Measurements from ENCODE around the gene ANKRD11.
"Not testable (repeated sequence)": the region's sequence is repeated elsewhere in the genome, so short reads cannot be mapped to it uniquely, and the experiment has no call there.

Gene ANKRD11

DNA sequence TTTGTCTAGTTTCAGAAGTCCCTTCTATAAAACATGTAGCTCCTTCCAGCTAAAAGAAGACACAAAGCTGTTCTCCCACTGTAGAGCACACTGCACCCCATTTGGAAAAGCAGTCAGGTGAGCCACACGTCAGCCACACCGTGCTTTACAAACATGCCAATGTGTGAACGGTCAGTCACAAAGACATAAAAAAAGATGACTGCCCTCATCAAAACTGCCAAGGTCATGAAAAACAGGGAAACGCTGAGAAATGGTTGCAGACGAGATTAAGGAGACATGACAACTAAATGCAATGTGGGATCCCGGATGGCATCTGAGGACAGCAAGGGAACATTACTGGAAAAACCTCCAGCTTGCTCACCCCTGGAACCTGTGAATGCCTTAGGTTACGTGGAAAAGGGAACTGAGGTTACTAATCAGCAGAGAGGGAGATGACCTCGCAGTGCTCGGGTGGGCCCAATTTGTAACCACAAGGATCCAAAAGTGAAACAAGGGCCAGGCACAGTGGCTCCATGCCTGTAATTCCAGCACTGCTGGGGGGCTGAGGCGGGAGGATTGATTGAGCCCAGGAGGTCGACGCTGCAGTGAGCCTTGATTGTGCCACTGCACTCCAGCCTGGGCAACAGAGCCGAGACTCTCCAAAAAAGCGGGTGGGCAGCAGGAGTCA lies 8.1 kb downstream of the ANKRD11 start:
- DNase-seq (ENCODE audit: low read depth in 3 of 3, low spot score in 1 of 3) = no peak

DNA sequence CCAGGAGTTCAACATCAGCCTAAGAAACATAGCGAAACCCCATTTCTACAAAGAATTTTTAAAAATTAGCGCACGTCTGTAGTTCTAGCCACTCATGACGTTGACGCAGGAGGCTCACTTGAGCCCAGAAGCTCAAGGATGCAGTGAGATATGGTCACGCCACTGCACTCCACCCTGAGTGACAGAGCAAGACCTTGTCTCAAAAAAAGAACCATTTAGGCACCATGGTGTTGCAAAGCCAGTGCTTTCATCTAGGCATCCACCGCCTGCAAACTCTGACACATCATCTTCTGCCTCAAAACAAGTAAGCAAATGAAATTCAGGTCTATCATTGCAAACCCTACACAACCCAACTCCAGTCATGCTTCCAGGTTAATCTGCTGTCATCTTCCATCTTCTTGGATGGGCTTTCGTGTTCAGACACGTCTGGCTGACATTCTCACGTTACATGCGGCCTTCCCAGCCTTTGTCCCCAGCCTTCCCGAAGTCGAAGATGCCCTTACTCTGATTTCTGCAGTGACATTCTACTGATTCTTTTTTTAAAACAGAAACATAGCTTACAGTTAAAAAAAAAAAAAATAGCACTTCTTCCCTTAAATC lies 8.9 kb downstream of the ANKRD11 start:
- DNase-seq (ENCODE audit: low read depth in 3 of 3, low spot score in 1 of 3) = no peak

DNA sequence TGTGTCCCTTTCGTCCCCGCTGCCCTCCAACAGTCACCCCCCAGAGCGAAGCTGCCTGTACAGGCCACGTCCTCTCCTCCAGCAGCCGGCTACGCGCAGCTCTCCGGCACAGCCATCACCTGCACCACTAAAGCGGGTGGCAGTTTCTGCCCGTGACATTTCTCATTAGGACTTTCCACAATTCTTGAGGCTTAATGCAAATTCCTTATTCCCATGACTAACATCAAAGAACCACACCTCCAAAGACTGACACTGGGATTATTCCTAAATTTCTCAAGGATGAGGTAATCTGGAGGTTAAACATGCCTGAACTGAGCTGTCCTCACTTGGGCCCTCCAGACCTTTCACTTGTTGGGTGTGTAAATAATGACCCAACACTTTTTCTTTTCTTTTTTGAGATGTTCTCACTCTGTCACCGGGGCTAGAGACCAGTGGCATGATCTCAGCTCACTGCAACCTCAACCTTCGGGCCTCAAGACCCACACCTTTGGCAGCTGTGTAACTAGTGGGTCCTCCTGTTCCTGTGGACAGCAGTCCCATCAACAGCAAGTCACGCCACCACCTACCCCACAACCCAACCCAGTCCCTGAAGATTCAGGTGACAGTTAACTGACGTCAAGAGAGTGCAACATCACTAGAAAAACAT lies 11.7 kb downstream of the ANKRD11 start:
- DNase-seq (ENCODE audit: low read depth in 3 of 3, low spot score in 1 of 3) = no peak

DNA sequence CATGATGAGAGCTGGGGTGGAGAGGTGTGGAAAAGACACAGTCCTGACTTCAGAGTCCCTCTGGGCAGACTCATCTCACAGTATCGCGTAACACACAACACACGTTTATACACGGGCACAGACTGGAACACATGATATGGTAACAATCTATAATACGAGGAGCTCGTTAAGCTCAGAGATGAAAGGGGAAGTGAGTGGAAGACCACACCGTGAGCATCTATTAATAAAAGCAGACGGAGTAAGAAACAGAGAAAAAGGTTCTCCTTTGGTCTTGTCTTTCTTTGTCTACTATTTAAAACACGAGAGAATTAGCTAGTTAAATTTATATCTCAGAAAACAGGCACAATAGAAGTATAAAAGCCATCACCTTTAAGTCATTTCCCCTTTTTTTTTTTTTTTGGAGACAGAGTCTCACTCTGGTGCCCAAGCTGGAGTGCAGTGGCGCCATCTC lies 13.5 kb downstream of the ANKRD11 start:
- DNase-seq (ENCODE audit: low read depth in 3 of 3, low spot score in 1 of 3) = no peak

DNA sequence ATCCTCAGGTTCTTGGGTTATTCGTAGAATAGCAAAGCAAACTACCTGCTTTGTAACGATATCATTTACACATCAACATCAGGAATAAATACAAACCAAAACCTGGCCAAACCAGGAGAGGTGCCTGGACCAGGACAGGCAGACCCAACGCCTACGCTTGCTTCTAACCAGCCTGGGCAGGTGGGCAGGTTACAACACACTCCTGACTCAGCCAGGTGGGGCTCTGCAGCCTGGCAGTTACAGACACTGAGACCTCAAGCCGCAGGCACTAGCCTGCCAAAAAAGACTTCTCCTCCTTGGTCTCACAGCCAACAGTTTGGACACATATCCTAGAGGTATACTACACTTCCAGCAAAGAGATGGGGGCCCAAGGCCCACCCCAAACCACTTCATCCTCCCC lies 14.0 kb downstream of the ANKRD11 start:
- DNase-seq (ENCODE audit: low read depth in 3 of 3, low spot score in 1 of 3) = no peak

DNA sequence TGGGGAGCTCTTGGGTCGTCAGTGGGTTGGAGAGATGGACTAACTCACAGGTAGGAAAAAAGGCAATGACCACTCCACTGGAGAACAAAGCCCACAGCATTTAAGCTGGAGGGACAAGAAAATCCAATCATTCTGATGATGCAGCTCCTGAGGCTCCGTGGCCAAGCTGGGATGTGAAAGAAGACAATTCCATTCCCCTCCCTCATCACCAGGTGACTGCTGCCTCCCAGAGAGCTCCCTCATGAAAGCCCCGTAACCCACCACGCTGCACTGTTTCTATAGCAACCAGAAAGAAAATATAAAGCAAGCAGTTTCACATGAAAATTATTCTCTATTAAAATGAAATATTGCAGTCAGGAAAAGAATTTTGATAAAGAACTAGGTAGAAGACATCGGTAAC lies 15.2 kb downstream of the ANKRD11 start:
- no peak for DNase-seq (ENCODE audit: low read depth in 3 of 3, low spot score in 1 of 3)

DNA sequence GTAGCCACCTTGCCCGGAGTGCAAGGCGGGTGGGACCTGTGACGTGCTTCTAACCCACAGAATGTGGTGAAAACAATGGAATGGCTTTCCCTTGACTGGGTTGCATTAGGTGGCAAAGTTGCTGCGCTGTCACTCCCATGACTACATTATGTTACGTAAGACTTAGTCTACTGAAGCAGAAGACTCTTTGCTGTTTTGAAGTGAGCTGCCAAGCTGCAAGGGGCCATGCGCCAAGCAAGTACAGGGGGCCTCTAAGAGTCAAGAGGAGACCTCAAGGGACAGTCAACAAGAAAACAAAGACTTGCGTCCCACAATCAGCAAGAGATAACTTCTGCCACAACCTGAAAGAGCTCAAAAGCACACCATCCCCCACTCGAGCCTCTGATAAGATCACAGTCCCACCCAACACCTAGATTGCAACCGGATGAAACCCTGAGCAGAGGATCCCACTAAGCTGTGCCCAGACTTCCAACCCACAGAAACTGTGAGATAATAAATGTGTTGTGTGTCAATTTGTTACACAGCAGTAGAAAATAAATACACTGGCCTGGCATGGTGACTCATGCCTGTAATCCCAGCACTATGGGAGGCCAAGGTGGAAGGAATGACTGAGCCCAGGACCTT lies 16.5 kb downstream of the ANKRD11 start:
- no peak for DNase-seq (ENCODE audit: low read depth in 3 of 3, low spot score in 1 of 3)

DNA sequence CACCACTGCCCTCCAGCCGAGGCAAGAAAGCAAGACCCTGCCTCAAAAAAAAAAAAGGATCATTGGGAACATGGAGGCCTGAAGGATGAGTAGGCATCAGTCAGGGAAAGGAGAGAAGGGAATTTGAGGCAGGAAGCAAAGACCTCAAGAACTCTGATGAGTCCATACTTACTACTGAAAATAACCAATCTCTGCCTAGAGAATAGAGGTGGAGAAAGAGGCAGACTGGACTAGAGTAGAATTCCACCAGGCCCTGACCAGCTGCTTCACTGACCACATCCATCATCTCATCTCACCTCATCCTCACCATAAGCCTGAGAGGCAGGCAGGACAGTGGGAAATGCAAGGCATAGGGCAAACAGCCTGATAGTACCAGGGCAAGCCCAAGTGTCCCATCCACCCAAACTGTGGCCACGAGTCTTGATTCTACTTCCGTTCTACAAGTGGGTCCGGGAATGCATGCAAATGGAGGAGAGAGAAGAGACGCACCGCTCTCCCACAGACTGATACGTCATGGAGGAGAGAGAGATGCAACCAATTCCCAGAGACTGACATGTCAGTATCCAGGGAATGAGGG lies 17.1 kb downstream of the ANKRD11 start:
- no peak for DNase-seq (ENCODE audit: low read depth in 3 of 3, low spot score in 1 of 3)

DNA sequence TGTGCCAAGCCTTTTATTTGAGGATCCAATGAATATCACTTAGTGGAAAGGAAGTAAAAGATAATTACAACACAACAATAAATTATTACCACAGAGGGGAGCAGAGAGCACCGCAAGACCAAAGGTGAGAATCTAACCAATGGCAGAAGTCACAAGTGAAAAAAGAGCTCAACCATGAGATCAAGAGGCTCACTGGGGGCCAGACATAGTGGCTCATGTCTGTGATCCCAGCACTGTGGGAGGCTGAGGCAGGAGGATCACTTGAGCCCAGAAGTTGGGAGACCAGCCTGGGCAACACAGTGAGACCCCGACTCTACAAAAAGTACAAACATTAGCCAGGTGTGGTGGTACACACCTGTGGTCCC lies 17.7 kb downstream of the ANKRD11 start:
- no peak for DNase-seq (ENCODE audit: low read depth in 3 of 3, low spot score in 1 of 3)

DNA sequence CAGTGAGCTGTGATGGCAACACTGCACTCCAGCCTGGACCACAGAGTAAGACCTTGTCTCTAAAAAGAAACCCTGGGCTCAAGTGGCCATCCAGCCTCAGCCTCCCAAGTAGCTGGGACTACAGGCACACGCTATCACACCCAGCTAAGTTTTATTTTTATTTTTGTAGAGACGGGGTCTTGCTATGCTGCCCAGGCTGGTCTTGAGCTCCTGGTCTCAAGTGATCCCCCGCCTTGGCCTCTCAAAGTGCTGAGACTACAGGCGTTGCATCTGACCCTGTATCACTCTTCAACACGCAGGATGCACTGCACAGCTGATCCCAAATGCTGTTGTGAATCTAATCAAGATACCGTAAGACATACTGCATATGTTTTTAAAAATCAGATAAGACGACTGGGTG lies 23.0 kb downstream of the ANKRD11 start:
- no peak for DNase-seq (ENCODE audit: low read depth in 3 of 3, low spot score in 1 of 3)

DNA sequence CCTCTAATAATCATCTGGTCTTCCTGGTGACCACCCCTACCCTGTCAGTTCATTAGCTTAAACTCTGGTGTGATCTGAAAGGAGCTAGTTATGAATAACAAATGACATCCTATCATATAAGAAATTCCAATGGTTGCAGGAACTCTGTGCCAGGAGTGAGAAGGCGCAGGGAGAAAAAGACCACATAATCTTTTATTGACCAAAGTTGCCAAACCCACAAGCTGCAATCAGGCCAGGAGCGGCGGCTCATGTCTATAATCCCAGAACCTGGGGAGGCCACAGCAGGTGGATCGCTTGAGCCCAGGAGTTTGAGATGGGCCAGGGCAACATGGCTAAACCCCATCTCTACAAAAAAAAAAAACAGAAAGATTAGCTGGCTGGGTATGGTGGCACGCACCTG lies 23.4 kb downstream of the ANKRD11 start:
- DNase-seq (ENCODE audit: low read depth in 3 of 3, low spot score in 1 of 3) = no peak

DNA sequence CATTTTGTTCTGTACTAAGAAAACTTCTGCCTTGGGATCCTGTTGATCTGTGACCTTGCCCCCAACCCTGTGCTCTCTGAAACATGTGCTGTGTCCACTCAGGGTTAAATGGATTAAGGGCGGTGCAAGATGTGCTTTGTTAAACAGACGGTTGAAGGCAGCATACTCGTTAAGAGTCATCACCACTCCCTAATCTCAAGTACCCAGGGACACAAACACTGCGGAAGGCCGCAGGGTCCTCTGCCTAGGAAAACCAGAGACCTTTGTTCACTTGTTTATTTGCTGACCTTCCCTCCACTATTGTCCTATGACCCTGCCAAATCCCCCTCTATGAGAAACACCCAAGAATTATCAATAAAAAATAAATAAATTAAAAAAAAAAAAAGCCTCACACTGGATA lies 27.0 kb downstream of the ANKRD11 start:
- DNase-seq (ENCODE audit: low read depth in 3 of 3, low spot score in 1 of 3) = not testable (repeated sequence)

DNA sequence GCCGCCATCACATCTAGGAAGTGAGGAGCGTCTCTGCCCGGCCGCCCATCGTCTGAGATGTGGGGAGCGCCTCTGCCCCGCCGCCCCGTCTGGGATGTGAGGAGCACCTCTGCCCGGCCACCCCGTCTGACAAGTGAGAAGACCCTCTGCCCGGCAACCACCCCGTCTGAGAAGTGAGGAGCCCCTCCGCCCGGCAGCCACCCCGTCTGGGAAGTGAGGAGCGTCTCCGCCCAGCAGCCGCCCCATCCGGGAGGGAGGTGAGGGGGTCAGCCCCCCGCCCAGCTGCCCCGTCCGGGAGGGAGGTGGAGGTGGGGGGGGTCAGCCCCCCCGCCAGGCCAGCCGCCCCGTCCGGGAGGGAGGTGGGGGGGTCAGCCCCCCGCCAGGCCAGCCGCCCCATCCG lies 27.7 kb downstream of the ANKRD11 start:
- DNase-seq (ENCODE audit: low read depth in 3 of 3, low spot score in 1 of 3) = not testable (repeated sequence)

DNA sequence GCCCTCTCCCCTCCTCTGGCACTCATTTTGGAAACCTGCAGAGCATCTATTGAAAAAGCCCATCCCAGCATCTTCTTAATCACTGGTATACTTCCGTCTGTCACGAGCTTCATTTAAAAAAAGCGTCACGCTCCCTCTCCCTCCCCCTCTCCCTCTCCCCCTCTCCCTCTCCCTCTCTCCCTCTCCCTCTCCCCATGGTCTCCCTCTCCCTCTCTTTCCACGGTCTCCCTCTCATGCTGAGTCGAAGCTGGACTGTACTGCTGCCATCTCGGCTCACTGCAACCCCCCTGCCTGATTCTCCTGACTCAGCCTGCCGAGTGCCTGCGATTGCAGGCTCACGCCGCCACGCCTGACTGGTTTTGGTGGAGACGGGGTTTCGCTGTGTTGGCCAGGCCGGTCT lies 28.5 kb downstream of the ANKRD11 start:
- not testable (repeated sequence) for DNase-seq (ENCODE audit: low read depth in 3 of 3, low spot score in 1 of 3)

DNA sequence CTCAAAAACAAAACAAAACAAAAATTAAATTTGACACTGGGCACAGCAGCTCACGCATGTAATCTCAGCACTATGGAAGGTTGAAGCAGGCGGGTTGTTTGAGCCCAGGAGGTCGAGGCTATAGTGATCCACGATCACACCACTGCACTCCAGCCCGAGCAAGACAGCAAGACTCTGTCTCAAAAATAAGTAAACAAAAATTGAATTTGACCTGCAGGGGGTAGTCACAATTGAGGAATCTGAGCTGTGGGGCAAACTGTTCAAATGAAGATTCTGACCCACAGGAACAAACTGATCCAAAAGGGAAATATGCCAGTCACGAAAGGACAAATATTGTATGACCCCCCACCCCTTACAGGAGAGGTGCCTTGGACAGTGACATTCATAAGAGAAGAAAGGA lies 29.8 kb downstream of the ANKRD11 start:
- no peak for DNase-seq (ENCODE audit: low read depth in 3 of 3, low spot score in 1 of 3)

DNA sequence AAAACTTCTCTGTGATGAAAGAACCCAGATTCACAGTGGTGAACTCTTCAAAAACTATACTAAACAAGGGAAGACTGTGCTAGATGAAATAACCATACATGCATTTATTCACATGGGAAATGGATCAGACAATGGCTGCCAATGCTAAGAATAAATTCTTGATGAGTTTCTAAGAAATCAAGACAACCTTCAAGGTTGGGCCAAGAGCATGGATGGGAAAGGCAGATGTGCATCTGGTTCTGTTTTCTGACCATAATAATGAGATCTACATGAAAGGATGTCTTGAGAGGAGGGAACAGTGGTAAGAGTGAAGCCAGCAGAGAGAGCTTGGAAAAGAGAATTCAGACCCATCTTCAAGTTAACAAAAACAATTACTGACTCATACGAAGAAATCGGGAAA lies 31.4 kb downstream of the ANKRD11 start:
- DNase-seq (ENCODE audit: low read depth in 3 of 3, low spot score in 1 of 3) = no peak

DNA sequence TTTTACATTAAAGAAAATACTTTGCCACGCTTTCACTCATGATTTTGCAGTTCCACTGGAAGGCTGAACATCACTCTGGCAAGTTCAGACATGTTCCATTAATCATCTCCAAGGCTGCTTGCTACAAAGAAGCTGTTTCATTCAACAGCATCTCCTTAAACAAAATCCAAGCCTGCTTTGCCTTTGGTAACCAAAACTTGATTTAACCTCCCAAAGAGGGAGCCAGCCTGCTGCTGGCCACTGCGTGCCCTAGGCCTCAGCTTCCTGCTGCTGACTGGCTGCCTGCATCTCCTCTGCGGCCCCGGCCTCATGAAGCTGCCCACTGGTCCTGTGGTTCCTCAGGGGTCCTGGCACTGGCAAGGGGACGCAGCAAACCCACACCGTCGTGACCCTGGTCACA lies 31.8 kb downstream of the ANKRD11 start:
- no peak for DNase-seq (ENCODE audit: low read depth in 3 of 3, low spot score in 1 of 3)

DNA sequence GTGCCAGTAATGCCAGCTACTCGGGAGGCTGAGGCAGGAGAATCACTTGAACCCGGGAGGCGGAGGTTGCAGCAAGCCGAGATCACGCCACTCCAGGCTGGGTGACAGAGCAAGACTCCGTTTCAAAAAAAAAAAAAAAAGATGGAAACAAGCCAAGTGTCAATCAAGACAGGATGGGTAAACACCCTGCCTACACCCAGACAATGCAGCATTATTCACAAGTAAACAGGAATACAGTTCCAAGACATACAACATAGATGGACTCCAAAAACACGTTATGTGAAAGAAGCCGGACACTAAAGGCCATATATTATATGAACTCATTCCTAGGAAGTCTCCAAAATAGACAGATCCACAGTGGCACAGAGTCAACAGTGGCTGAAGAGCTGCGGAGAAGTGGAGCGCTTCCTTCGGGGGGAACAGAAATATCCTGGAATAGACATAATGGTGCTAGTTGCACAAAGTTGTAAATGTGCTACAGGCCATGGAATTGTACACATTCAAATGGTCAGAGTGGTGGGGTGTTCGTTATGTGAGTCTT lies 33.9 kb downstream of the ANKRD11 start:
- DNase-seq (ENCODE audit: low read depth in 3 of 3, low spot score in 1 of 3) = no peak

DNA sequence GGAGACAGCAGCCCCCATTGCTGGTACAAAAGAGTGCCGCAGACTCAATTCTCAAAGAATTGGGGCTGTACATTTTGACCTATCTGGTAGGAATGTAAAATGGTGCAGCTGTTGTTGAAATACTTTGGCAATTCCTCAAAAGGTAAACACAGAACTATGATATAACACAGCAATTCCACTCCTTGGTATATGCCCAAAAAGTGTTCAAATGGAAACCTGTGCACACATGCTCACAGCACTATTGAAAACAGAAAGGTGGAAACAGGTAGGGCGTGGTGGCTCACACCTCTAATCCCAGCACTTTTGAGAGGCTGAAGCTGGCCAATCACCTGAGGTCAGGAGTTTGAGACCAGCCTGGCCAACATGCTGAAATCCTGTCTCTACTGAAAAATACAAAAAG lies 34.7 kb downstream of the ANKRD11 start:
- DNase-seq (ENCODE audit: low read depth in 3 of 3, low spot score in 1 of 3) = no peak

DNA sequence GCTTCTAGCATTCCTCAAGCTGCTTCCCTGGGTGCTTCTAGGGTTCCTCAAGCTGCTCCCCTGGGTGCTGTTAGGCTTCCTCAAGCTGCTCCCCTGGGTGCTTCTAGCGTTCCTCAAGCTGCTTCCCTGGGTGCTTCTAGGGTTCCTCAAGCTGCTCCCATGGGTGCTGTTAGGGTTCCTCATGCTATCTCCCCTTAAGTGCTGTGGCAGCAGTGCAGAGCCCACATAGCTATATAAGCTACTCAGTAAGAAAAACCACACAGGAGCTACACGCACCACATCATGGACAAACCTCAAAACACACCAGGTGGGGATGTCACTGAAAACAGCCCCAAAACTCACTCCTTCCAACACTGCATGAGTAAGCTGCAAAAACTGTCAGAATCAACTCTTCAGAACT lies 35.2 kb downstream of the ANKRD11 start:
- no peak for DNase-seq (ENCODE audit: low read depth in 3 of 3, low spot score in 1 of 3)

DNA sequence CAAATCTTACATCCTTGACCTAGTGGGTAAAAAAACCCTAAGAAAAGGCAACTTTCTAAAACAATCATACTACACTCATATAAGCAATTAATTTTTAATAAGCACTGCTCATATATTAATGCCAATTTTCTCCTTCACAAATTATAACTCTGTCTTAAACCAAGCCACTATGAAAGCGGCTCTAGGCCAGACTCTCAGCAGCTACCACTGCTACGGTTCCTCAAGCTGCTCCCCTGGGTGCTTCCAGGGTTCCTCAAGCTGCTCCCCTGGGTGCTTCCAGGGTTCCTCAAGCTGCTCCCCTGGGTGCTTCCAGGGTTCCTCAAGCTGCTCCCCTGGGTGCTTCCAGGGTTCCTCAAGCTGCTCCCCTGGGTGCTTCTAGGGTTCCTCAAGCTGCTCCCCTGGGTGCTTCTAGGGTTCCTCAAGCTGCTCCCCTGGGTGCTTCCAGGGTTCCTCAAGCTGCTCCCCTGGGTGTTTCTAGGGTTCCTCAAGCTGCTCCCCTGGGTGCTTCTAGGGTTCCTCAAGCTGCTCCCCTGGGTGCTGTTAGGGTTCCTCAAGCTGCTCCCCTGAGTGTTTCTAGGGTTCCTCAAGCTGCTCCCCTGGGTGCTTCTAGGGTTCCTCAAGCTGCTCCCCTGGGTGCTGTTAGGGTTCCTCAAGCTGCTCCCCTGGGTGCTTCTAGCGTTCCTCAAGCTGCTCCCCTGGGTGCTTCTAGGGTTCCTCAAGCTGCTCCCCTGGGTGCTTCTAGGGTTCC lies 35.8 kb downstream of the ANKRD11 start:
- not testable (repeated sequence) for DNase-seq (ENCODE audit: low read depth in 3 of 3, low spot score in 1 of 3)

Data from stimulated activated CD4-positive, alpha-beta T cell treated with anti-CD3 and anti-CD28 coated beads, TNF-alpha, amount 100 ng/mL, for 1 hour (primary cell).